B cell (primary cell): ENCODE data around the gene PARVG. TPM values are rescaled to one million over a fixed set of nuclear protein-coding genes. Genes with fewer than 3 reads are reported as not detected.
A peak's percentile ranks its signal among the peaks of the same experiment; 100 is the strongest.

Experiments
- ATAC-seq: fragments of 200-7000 bp; cut with Tn5 transposase; one replicate; pipeline ENCODE4 v1.10.0; 2021; ENCODE audit warnings: low read depth, mild to moderate bottlenecking, moderate number of reproducible peaks, moderate library complexity
- CTCF ChIA-PET: fragments of 350-600 bp; sonication (Branson Sonifier 250); formaldehyde crosslinking; loops from one replicate; lab custom pipeline; 2021; ENCODE audit warnings: antibody characterized with exemption, inconsistent platforms; lab: Charles Lee
- POLR2A ChIA-PET: fragments of 350-600 bp; sonication (Branson Sonifier 250); formaldehyde crosslinking; loops from one replicate; lab custom pipeline; 2021; ENCODE audit warnings: antibody characterized with exemption; lab: Charles Lee
- DNase-seq: peaks from one replicate; pipeline ENCODE4 v3.0.0; 2013
- H2AFZ ChIP-seq: 2 replicates; pipeline ENCODE4 v1.6.1; 2012; ENCODE audit warnings: mild to moderate bottlenecking, low read depth, low read length; ENCODE audit not compliant: insufficient read depth, poor library complexity, severe bottlenecking
- H3K27ac ChIP-seq, 2 donors: 1 replicate in 1 of 2; 2 replicates in 1 of 2; pipeline ENCODE4 v1.5.1; 2012 to 2013; ENCODE audit warnings: low read length in 2 of 2, mild to moderate bottlenecking in 2 of 2, moderate library complexity in 1 of 2
- H3K27me3 ChIP-seq, 4 experiments: fragments of 200-600 bp in 1 of 4; sonication (generic) in 1 of 4; replicated peaks in 1 of 4; 1 replicate in 2 of 4; 2 replicates in 2 of 4; pipeline versions ENCODE4 v1.6.1 to v1.7.0; 2013 to 2016; ENCODE audit warnings: low read length in 3 of 4, mild to moderate bottlenecking in 2 of 4, mixed read lengths in 1 of 4, moderate library complexity in 1 of 4; ENCODE audit not compliant: insufficient read depth in 4 of 4, control insufficient read depth in 3 of 4; ENCODE audit errors: control extremely low read depth in 1 of 4
- H3K36me3 ChIP-seq, 2 experiments: replicated peaks in 1 of 2; 1 replicate in 1 of 2; 2 replicates in 1 of 2; pipeline versions ENCODE4 v1.6.1 to v1.7.1; 2013; ENCODE audit warnings: low read length in 1 of 2; ENCODE audit not compliant: insufficient read depth in 2 of 2, control insufficient read depth in 1 of 2; ENCODE audit errors: control extremely low read depth in 1 of 2, extremely low read depth in 1 of 2
- H3K4me1 ChIP-seq, 2 donors: fragments of 200-600 bp in 1 of 2; sonication (generic) in 1 of 2; 1 replicate in 1 of 2; 2 replicates in 1 of 2; pipeline versions ENCODE4 v1.5.1 to v1.6.1; 2013 to 2017; ENCODE audit warnings: low read length in 2 of 2; ENCODE audit not compliant: control insufficient read depth in 2 of 2, insufficient read depth in 2 of 2
- H3K4me2 ChIP-seq: replicated peaks from 2 replicates; pipeline ENCODE3; 2012; ENCODE audit warnings: mild to moderate bottlenecking, low read depth, low read length; ENCODE audit not compliant: poor library complexity, severe bottlenecking
- H3K4me3 ChIP-seq, 5 experiments: fragments of 200-600 bp in 1 of 5; sonication (generic) in 1 of 5; 1 replicate in 3 of 5; 2 replicates in 2 of 5; pipeline versions ENCODE4 v1.5.1 to v1.7.0; 2011 to 2016; ENCODE audit warnings: low read length in 4 of 5, mild to moderate bottlenecking in 4 of 5, low read depth in 2 of 5, control low read depth in 1 of 5, moderate library complexity in 1 of 5; ENCODE audit not compliant: insufficient read depth in 1 of 5; ENCODE audit errors: control extremely low read depth in 1 of 5, extremely low read depth in 1 of 5
- H3K79me2 ChIP-seq: fragments of 200-600 bp; sonication (generic); one replicate; pipeline ENCODE4 v1.6.0; 2016; ENCODE audit warnings: low read length; ENCODE audit not compliant: control insufficient read depth, insufficient read depth
- H3K9ac ChIP-seq: fragments of 200-600 bp; sonication (generic); 2 replicates; pipeline ENCODE4 v1.6.1; 2017; ENCODE audit warnings: mild to moderate bottlenecking, low read length, moderate library complexity
- H3K9me3 ChIP-seq, 3 donors: one replicate each; pipeline versions ENCODE4 v1.6.1 to v1.7.1; 2013; ENCODE audit warnings: low read length in 2 of 3; ENCODE audit not compliant: control insufficient read depth in 2 of 3, insufficient read depth in 1 of 3; ENCODE audit errors: control extremely low read depth in 1 of 3
- H4K20me1 ChIP-seq: 2 replicates; pipeline ENCODE4 v1.6.0; 2012; ENCODE audit warnings: mild to moderate bottlenecking, low read length; ENCODE audit not compliant: insufficient read depth, control insufficient read depth, poor library complexity, severe bottlenecking
- H3K27ac Mint-ChIP-seq: one replicate; pipeline ENCODE4 v1.8.0; 2021; ENCODE audit warnings: mixed read lengths
- H3K27me3 Mint-ChIP-seq: one replicate; pipeline ENCODE4 v1.8.0; 2021; ENCODE audit warnings: mixed read lengths
- H3K4me1 Mint-ChIP-seq: one replicate; pipeline ENCODE4 v1.8.0; 2021; ENCODE audit warnings: mixed read lengths
- H3K4me3 Mint-ChIP-seq: one replicate; pipeline ENCODE4 v1.8.0; 2021; ENCODE audit warnings: mixed read lengths
- H3K9me3 Mint-ChIP-seq: one replicate; pipeline ENCODE4 v1.8.0; 2022; ENCODE audit warnings: mixed read lengths; ENCODE audit not compliant: insufficient read depth
- CTCF ChIP-seq: fragments of 200-600 bp; IDR thresholded peaks from one replicate; pipeline ENCODE4 v1.8.0; 2022; ENCODE audit warnings: antibody characterized with exemption, mild to moderate bottlenecking
- EZH2 ChIP-seq: IDR thresholded peaks from 2 replicates; pipeline ENCODE4 v1.6.1; 2012; ENCODE audit warnings: borderline replicate concordance, low read depth, mild to moderate bottlenecking, moderate library complexity, low read length; ENCODE audit not compliant: insufficient read depth, poor library complexity, severe bottlenecking
- WGBS: methylation state at CpG from one replicate; pipeline ENCODE4 v1.1.5; 2013; ENCODE audit warnings: missing lambda C conversion rate; ENCODE audit not compliant: insufficient coverage; 5-methylcytosine and 5-hydroxymethylcytosine counted together
- intact Hi-C: fragments of 100-400 bp; cut with micrococcal nuclease; formaldehyde crosslinking; loops from one replicate; pipeline ENCODE4 v1.10.0; 2022
- polyA plus RNA-seq: library from polyadenylated mRNA; depleted of rRNA; stranded (reverse); fragments of >200 nt; gene quantifications from 2 replicates; pipeline ENCODE4 v1.2.3, GENCODE V29; 2012
- total RNA-seq, 2 donors: library from RNA; stranded (reverse); fragments of 120-200 nt in 1 of 2; gene quantifications; 1 replicate in 1 of 2; 2 replicates in 1 of 2; pipeline versions ENCODE4 v1.2.3 to v1.2.4, GENCODE V29; 2013 to 2022

The PARVG gene
- total and polyA plus RNA-seq, 2 donors (not counting 1 experiment from before 2014, with no cell fraction given) = 247 to 698 TPM

- H4K20me1 ChIP-seq = peaks cover 19% of the 10 kb centered on the region
- intact Hi-C loops = no loop called here
- CTCF ChIA-PET = interaction anchor here (1.4 kb wide), 1 partner anchor 11 kb away, joined by 3 read pairs; no protein-coding TSS in a partner anchor
- no peaks in the 10 kb centered on the region for H3K27me3 ChIP-seq
- H3K9me3 Mint-ChIP-seq = peaks cover 11% of the 10 kb centered on the region
- no peak overlapping the region for H3K4me2 ChIP-seq
- POLR2A ChIA-PET = no interaction called here
- no peak for TF ChIP-seq EZH2
- TF ChIP-seq CTCF = no peak
- H3K79me2 ChIP-seq = no peaks in the 10 kb centered on the region
- H3K27me3 Mint-ChIP-seq = no peaks in the 10 kb centered on the region
- no peak overlapping the region for H3K4me3 ChIP-seq
- no peak for ATAC-seq
- peak overlapping the region; percentile 50 for H3K27ac Mint-ChIP-seq
- H3K9me3 ChIP-seq = peaks cover 0 to 5% (median 0%) of the 10 kb centered on the region in 3 donors
- H2AFZ ChIP-seq = no peak overlapping the region
- H3K4me1 ChIP-seq = peaks cover 33 to 44% of the 10 kb centered on the region in 2 donors
- no peak overlapping the region for H3K9ac ChIP-seq
- H3K27ac ChIP-seq = no peak overlapping the region
- H3K4me3 Mint-ChIP-seq = no peak overlapping the region
- peaks cover 0 to 31% of the 10 kb centered on the region in 2 experiments for H3K36me3 ChIP-seq
- 96% methylated on average over 8 of the region's 8 CpGs for WGBS
- no peak for DNase-seq
- H3K4me1 Mint-ChIP-seq = peaks cover 54% of the 10 kb centered on the region
Measured at GRCh38 chr22:44206696-44207095, 26.0 kb downstream of the PARVG start.

GRCh38 chr22:44207173-44207980 lies 26.7 kb downstream of the PARVG start:
- Mint-ChIP-seq H3K9me3 (peaks cover 11% of the 10 kb centered on the region), H3K4me3 (no peak overlapping the region), H3K27me3 (no peaks in the 10 kb centered on the region), H3K27ac (peak overlapping the region; percentile 54), H3K4me1 (peaks cover 54% of the 10 kb centered on the region)
- H2AFZ ChIP-seq = no peak overlapping the region
- no peak overlapping the region for H3K27ac ChIP-seq
- ChIA-PET CTCF (interaction anchor here (1.4 kb wide), 1 partner anchor 11 kb away, joined by 3 read pairs; no protein-coding TSS in a partner anchor), POLR2A (no interaction called here)
- intact Hi-C loops = no loop called here
- WGBS = 94% methylated on average over 4 of the region's 16 CpGs
- H3K4me1 ChIP-seq = peaks cover 33 to 44% of the 10 kb centered on the region in 2 donors
- peaks cover 0 to 26% of the 10 kb centered on the region in 2 experiments for H3K36me3 ChIP-seq
- no peak for ATAC-seq
- TF ChIP-seq EZH2 = no peak
- no peaks in the 10 kb centered on the region for H3K27me3 ChIP-seq
- H4K20me1 ChIP-seq = peaks cover 19% of the 10 kb centered on the region
- H3K4me2 ChIP-seq = no peak overlapping the region
- H3K79me2 ChIP-seq = no peaks in the 10 kb centered on the region
- no peak overlapping the region for H3K4me3 ChIP-seq
- H3K9ac ChIP-seq = no peak overlapping the region
- H3K9me3 ChIP-seq = peaks cover 0 to 5% (median 0%) of the 10 kb centered on the region in 3 donors
- DNase-seq = no peak
